ENCODE data around the gene TULP3.
A peak's percentile ranks its signal among the peaks of the same experiment; 100 is the strongest.

Gene TULP3

GRCh38 chr12:2877047-2877952 is 13.4 kb upstream of the TULP3 start, which contains the start of the genes FOXM1 and RHNO1:
Gene FOXM1 (minus strand): TSS chr12:2877174. CDS start chr12:2874478, 2,696 bp downstream.
Gene RHNO1 (plus strand): TSS chr12:2877223. CDS start chr12:2885367, 8,144 bp downstream.
- DNase-seq (ENCODE audit: low spot score): peak; percentile 91

- peak; percentile 16 for DNase-seq (ENCODE audit: low spot score)
Measured at GRCh38 chr12:2877953-2878732, 12.5 kb upstream of the TULP3 start.

- DNase-seq (ENCODE audit: low spot score): peak; percentile 52
Measured at GRCh38 chr12:2879853-2880252, 10.8 kb upstream of the TULP3 start.

- no peak for DNase-seq (ENCODE audit: low spot score)
Measured at GRCh38 chr12:2884810-2885209, 5.9 kb upstream of the TULP3 start.

- DNase-seq (ENCODE audit: low spot score): no peak
Measured at GRCh38 chr12:2886768-2887450, 3.8 kb upstream of the TULP3 start.

GRCh38 chr12:2890001-2890387 is 697 bp upstream of the TULP3 start:
- no peak for DNase-seq (ENCODE audit: low spot score)

- DNase-seq (ENCODE audit: low spot score): peak; percentile 26
Measured at GRCh38 chr12:2891240-2892053, 756 bp downstream of the TULP3 start.

- DNase-seq (ENCODE audit: low spot score): no peak
Measured at GRCh38 chr12:2892246-2892645, 1.6 kb downstream of the TULP3 start.

- DNase-seq (ENCODE audit: low spot score): no peak
Measured at GRCh38 chr12:2893007-2893406, 2.3 kb downstream of the TULP3 start.

- no peak for DNase-seq (ENCODE audit: low spot score)
Measured at GRCh38 chr12:2895051-2895451, 4.4 kb downstream of the TULP3 start.

- no peak for DNase-seq (ENCODE audit: low spot score)
Measured at GRCh38 chr12:2895511-2895910, 4.8 kb downstream of the TULP3 start.

- DNase-seq (ENCODE audit: low spot score): no peak
Measured at GRCh38 chr12:2897418-2897817, 6.7 kb downstream of the TULP3 start.

- no peak for DNase-seq (ENCODE audit: low spot score)
Measured at GRCh38 chr12:2900642-2901041, 10.0 kb downstream of the TULP3 start.

- no peak for DNase-seq (ENCODE audit: low spot score)
Measured at GRCh38 chr12:2902272-2902880, 11.7 kb downstream of the TULP3 start.

- no peak for DNase-seq (ENCODE audit: low spot score)
Measured at GRCh38 chr12:2904260-2904659, 13.6 kb downstream of the TULP3 start.

- no peak for DNase-seq (ENCODE audit: low spot score)
Measured at GRCh38 chr12:2912216-2912575, 21.5 kb downstream of the TULP3 start.

- DNase-seq (ENCODE audit: low spot score): no peak
Measured at GRCh38 chr12:2919249-2919648, 28.6 kb downstream of the TULP3 start.

- DNase-seq (ENCODE audit: low spot score): no peak
Measured at GRCh38 chr12:2922329-2922728, 31.6 kb downstream of the TULP3 start.

GRCh38 chr12:2923057-2923456 is 32.4 kb downstream of the TULP3 start:
- no peak for DNase-seq (ENCODE audit: low spot score)

GRCh38 chr12:2924019-2924418 is 33.3 kb downstream of the TULP3 start:
- DNase-seq (ENCODE audit: low spot score): no peak

GRCh38 chr12:2925322-2925995 is 34.8 kb downstream of the TULP3 start:
- DNase-seq (ENCODE audit: low spot score): no peak

Measured in CD4-positive, alpha-beta T cell treated with Interleukin-2 at 100 ng/mL for 4 hours (primary cell).